HG02763 (cell line): ENCODE results near the gene KIF11.

ENCODE experiments used
- ATAC-seq: cut with Tn5 transposase; IDR thresholded peaks from one replicate; pipeline ENCODE4 v1.9.1; 2021; ENCODE audit warnings: mild to moderate bottlenecking, moderate library complexity; ENCODE audit not compliant: unreplicated experiment

KIF11 gene

GRCh38 chr10:92699518-92700381 lies 106.8 kb downstream of the KIF11 start:
- no peak for ATAC-seq

DNA sequence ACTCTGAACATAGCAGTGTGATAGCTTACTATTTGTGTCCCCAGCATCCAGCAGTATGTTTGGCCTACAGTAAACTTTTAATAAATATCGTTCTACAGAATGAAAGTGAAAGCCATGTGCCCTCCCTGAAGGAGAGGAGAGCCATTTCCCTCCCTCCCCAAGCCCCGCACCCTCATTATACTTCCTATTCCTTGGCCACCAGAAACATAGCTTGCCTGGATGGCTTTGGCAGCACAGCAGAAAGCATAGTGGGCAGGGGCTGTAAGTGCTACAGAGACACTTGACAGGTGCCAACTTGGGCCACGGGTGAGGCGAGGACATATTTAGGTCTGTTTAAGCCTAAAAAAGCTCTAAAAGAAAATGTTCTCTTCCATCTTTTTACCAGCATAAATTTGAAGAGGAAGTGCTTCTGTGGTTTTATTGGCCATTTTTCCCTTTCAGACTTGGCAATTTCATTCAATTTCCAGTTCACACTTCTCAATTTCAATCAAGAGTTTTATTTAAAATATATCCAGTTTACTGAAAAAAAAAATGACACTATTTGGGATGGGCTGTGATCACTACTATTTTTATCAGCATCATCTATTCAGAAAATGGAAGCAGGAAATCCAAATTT lies 109.5 kb downstream of the KIF11 start:
- no peak for ATAC-seq
